GM19372 (cell line): ENCODE measurements around the gene FLT3.
"Not testable (repeated sequence)": the region's sequence is repeated elsewhere in the genome, so short reads cannot be mapped to it uniquely, and the experiment has no call there.

Experiments used
- ATAC-seq: cut with Tn5 transposase; IDR thresholded peaks from one replicate; pipeline ENCODE4 v1.9.1; 2021; ENCODE audit warnings: mild to moderate bottlenecking, low read depth, moderate library complexity; ENCODE audit not compliant: unreplicated experiment

FLT3 gene

GRCh38 chr13:28046981-28047380, 53.4 kb downstream of the FLT3 start:
- no peak for ATAC-seq

DNA sequence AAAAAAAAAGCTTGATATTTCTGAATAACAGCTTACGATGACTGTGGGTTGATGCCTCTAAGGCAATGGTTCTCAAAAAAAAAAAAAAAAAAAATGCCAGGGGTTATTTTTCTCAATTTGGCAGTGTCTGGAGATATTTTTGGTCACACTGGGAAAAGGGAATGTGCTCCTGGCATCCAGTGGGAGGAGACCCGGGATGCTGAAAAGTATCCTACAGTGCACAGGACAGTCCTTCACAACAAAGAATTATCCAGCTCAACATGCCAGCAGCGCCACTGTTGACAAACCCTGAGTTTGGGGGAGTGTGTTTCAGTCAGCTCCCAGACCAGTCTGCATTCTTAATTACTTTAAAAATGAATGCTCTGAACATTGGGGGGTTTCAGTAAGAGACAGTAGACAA, 54.5 kb downstream of the FLT3 start:
- ATAC-seq: no peak

- ATAC-seq: no peak
Observed at GRCh38 chr13:28044608-28045007, 55.8 kb downstream of the FLT3 start.

DNA sequence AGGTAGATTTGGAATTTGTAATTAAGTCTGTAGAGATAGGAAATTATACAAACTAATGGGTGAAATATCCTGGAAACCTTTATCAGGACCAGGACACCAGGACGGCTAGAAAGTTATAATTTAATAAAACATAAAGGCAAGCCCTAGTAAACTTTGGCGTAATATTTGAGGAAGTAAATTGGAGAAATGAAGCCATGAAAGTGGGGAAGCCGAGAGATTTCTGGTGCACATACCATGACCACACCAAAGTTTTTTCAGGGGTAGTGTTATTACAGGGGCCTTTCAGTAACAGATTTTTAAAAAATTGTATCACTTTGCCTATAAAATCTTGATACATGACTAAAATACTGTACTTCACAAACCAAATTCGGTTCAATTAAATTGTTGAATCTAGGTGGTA, 57.2 kb downstream of the FLT3 start:
- ATAC-seq: no peak

GRCh38 chr13:28041501-28041900, 58.9 kb downstream of the FLT3 start:
- no peak for ATAC-seq

GRCh38 chr13:28041031-28041461, 59.3 kb downstream of the FLT3 start:
- no peak for ATAC-seq

- ATAC-seq: no peak
Observed at GRCh38 chr13:28037399-28037798, 63.0 kb downstream of the FLT3 start.

DNA sequence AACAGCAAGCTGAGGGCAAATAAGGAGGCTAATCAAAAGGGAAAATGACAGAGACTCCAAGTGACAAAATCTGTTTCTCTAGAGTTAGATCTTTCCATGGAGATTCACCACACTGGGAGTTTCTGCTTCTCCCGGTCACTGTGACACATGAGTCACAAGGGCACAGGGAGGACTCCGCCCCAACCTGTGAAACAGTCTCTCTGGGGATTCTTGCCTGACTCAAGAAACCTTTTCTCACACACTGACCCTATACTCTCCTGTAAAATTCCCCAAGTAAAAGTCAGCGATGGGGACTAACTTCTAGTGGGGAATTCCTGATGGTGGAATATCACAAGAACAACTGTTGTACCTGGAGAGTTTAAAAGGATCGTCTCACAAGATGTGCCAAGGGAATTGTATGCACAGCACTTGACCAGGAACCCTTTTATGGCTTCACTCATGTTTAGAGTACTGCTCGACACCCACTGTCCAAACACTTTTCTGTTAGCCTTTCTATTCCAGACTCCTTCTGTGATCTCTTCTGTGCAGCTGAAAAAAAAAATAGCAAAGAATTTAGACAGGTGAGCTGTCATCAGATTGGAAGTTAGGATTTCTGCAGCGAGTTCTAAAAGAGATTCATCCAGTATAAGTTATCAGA, 65.1 kb downstream of the FLT3 start:
- ATAC-seq: no peak

DNA sequence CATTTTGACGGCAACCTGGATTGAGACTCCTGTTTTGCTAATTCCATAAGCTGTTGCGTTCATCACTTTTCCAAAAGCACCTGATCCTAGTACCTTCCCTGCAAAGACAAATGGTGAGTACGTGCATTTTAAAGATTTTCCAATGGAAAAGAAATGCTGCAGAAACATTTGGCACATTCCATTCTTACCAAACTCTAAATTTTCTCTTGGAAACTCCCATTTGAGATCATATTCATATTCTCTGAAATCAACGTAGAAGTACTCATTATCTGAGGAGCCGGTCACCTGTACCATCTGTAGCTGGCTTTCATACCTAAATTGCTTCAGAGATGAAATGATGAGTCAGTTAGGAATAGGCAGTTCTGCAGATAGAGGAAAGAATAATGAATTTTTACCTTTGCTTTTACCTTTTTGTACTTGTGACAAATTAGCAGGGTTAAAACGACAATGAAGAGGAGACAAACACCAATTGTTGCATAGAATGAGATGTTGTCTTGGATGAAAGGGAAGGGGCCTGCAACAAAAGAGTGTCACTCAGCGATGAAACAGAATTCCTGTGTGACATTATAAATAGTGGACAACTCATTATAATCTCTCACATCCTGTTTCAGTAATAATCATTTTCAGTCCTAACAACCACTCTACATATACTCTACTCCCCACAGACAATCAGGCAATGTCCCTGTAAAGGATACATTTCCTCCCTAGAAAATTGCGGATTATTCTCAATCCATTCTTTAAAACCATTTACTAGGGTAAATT, 66.3 kb downstream of the FLT3 start:
- ATAC-seq: no peak

DNA sequence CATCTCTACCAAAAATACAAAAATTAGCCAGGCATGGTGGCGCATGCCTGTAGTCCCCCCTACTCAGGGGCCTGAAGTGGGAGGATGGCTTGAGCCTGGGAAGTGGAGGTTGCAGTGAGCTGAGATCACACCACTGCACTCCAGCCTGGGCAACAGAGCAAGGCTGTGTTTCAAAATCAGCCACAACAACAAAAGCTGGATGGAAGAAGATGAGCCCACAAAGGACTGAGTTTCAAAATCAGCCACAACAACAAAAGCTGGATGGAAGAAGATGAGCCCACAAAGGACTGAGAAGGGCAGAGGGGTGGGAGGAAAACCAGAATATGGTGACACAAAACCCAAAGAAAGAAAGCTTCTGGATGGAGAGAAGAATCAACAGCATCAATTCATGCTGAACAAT, 67.9 kb downstream of the FLT3 start:
- not testable (repeated sequence) for ATAC-seq

- ATAC-seq: peak; percentile 7
Observed at GRCh38 chr13:28031896-28032288, 68.5 kb downstream of the FLT3 start.

GRCh38 chr13:28031220-28031895, 69.0 kb downstream of the FLT3 start:
- peak; percentile 46 for ATAC-seq

- ATAC-seq: no peak
Observed at GRCh38 chr13:28027607-28028364, 72.6 kb downstream of the FLT3 start.

- ATAC-seq: no peak
Observed at GRCh38 chr13:28027071-28027470, 73.3 kb downstream of the FLT3 start.

DNA sequence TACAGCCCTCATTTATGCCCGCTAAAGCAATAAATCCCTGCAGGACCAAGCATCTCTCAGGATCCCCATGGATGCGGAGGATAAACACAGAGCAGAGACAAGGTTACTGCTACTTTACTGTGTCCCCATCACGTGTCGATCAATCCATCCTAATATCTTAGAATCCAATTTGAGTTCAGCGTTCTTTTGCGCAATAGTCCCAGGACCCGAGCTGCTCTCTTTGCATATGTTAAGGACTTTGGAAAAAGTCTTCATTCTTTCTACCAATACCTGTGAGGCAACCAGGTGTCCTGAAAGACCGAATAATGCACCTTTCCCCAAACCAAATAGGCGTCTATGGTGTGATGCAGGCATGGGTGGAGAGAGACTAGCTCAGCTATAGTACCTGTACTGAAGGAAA, 73.9 kb downstream of the FLT3 start:
- ATAC-seq: no peak

DNA sequence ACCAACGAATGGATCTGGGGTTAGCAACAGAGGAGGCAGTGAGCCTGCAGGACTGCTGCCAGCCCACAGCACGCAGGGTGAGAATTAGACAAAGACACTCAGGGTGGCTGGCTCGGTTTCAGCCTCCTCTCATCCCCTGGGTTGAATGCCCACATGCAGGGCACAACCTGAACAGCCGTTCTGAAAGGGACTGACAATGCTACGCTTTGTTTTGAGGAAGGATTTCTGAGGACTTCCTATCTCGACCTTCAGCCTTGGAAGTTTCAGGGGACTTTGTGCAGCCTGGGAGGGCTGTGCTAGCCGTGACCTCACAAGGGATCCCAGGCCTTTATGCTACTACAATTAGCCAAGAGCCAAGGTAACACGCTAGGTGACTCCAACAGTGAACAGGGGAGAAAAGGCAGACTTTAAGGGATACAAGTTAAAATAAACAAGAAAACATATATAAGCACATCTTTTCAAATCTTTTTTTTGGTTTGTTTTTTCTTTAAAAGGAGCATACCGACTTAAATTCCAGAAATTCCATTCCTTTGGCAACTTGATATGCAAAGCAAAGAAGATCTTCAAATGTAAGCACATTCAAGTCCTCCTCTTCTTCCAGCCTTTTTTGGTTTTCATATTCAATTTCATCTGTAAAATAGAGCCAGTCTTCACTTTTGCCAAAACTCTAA, 77.4 kb downstream of the FLT3 start:
- no peak for ATAC-seq

DNA sequence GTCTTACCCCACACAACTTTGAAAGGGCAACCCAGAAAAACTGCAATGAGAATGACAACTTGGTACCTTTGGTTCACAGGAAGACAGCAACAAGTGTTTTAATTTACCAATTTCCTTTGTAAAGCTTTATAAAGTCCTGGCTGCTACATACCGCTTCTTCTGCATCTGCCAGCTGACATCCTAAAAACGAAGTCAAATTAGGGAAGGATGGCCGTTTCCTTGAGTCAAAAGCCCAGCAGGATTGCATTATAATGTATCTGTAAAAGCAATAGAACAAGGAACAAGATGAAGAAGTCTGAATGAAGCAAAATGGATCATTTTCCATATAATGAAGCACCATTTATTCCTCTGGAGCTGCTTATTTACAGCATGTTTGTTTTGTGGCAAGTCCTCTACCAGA, 86.1 kb downstream of the FLT3 start:
- no peak for ATAC-seq

DNA sequence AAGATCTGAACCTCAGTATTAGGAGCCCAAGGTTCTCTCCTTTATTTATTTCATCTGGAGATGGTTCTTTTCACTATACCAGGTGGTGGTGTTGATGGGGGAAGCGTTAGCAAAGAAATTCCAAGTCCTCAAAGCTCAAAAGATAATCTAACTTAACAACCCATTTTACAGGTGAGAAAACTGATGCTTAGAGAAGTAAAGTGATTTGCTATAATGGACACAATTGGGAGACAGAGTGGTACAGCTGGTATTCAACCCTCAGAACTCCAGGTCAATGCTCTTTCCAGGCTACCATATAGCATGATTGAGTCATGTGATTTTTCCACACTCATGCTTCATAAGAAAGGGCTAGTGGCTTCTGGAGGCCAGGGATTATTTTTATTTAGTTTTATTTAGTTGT, 86.9 kb downstream of the FLT3 start:
- no peak for ATAC-seq

DNA sequence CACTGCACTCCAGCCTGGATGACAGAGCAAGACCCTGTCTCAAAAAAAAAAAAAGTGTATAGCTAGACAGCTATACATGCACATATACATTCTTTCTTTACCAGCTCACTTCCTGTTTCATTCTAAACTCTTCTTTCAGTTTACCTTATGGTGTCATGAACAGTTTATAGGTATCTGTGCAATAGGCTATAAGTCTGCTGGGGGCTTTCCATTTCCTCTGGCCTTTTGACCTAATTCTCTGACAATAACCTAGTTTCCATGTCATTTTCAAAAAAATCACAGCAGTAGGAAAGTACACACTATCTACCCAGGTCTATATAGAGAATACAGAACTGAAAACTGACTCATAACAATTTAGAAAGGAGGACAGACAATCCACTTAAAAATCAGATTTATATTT, 87.5 kb downstream of the FLT3 start:
- ATAC-seq: peak; percentile 91

- ATAC-seq: no peak
Observed at GRCh38 chr13:28012383-28012782, 88.0 kb downstream of the FLT3 start.
